HepG2 (cell line): ENCODE data around the gene ZNF513.

ENCODE experiments used
- TF ChIP-seq, protein P1 (sequence below): sonication (generic); formaldehyde crosslinking; IDR thresholded peaks from 2 replicates; pipeline ENCODE4 v1.4.0; 2020; ENCODE audit warnings: missing genetic modification reagents, borderline replicate concordance
- TF ChIP-seq, protein P2 (sequence below): sonication (generic); formaldehyde crosslinking; IDR thresholded peaks from 2 replicates; pipeline ENCODE4 v1.4.0; 2020; ENCODE audit warnings: missing genetic modification reagents, mild to moderate bottlenecking, borderline replicate concordance

DNA sequence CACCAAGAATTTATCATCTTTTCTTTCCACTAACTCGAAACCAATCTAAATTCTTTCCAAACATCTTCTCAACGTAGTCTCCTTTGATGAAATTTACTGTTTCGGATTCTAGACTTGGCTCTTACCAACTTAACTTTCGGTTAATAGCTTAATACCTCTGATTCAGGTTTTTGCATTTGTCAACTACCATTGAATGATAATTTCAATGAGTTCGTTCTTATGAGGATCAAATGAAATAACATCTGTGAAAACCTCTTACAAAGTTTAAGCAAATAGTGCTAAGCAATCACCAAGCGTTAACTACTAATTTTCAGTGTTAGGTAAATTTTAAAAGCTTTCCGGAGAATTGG is 47.3 kb upstream of the ZNF513 start:
- TF ChIP-seq, protein P1, sequence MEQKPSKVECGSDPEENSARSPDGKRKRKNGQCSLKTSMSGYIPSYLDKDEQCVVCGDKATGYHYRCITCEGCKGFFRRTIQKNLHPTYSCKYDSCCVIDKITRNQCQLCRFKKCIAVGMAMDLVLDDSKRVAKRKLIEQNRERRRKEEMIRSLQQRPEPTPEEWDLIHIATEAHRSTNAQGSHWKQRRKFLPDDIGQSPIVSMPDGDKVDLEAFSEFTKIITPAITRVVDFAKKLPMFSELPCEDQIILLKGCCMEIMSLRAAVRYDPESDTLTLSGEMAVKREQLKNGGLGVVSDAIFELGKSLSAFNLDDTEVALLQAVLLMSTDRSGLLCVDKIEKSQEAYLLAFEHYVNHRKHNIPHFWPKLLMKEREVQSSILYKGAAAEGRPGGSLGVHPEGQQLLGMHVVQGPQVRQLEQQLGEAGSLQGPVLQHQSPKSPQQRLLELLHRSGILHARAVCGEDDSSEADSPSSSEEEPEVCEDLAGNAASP (CRISPR knock-in tag) = no peak
- TF ChIP-seq, protein P2, sequence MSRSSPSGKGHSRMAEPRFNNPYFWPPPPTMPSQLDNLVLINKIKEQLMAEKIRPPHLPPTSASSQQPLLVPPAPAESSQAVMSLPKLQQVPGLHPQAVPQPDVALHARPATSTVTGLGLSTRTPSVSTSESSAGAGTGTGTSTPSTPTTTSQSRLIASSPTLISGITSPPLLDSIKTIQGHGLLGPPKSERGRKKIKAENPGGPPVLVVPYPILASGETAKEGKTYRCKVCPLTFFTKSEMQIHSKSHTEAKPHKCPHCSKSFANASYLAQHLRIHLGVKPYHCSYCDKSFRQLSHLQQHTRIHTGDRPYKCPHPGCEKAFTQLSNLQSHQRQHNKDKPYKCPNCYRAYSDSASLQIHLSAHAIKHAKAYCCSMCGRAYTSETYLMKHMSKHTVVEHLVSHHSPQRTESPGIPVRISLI = no peak
